ENCODE data around the gene ITGB3BP.

GRCh38 chr1:63537940-63538339 is 14.9 kb upstream of the ITGB3BP start:
- no peak for TF ChIP-seq POLR2A (IDR thresholded peaks at IDR 0.05)
- TF ChIP-seq CTCF (IDR thresholded peaks at IDR 0.05), result peak in 6 of 7 experiments; percentile 23 to 41 (median 36)

Data from body of pancreas (tissue), 4 donors.